Fibroblast of skin of back (primary cell): ENCODE data around the gene NRG2.

Source experiments
- DNase-seq: peaks from one replicate; pipeline ENCODE4 v3.0.0-alpha.2; 2013

Gene NRG2

GRCh38 chr5:139942243-139942642 is 100.9 kb downstream of the NRG2 start:
- no peak for DNase-seq

DNA sequence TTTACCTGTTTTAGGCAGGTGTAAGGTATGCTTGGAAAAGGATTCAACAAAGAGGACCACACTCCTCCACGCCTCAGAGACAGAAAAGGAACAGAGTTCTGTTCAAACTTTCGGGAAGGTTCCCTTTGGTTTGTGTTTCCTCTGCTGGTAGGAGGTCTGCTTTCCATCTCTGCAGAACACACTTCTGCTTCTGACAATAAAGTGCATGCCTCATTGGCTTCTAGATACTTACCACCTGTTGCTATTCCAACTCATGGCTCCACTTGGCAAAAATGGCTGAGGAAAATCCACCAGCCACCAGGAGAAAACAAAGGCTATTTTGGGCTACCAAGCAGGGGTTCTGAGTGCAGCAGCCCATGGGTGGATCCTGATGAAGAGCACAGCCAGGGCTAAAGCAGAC is 112.7 kb downstream of the NRG2 start:
- DNase-seq = no peak

DNA sequence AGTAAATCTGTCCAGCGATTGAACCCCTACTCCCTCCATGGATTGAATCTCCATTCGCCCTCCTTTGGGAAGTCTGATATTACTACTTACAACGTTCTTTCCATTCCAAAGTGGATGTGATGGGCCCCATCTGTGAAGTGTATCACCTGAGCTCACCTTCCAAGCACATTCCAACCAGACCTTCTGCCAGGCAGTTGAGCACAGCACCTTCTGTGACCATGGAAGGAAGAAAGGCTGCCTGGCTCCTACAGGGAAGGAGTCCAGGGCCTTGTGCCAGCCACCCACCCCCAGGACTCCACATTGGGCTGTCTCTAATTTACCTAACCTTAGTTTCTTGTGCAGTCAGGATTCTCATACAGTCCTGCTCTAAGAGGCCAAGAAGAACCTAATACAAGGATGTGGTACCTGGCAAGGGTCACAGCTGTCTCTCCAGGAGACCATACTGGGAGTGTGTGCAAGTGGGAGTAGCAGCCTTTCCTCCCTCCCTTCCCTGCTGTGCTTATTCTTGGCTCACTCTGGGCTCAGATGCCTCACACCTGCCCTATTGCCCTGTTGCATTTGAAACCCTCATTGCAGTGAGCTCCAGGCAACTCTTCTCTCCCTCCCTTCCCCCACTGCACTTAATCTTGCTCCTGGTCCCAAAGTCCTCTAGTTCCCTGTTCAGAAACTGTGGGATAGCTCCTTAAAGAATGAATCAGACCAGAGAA is 116.1 kb downstream of the NRG2 start:
- DNase-seq = no peak

DNA sequence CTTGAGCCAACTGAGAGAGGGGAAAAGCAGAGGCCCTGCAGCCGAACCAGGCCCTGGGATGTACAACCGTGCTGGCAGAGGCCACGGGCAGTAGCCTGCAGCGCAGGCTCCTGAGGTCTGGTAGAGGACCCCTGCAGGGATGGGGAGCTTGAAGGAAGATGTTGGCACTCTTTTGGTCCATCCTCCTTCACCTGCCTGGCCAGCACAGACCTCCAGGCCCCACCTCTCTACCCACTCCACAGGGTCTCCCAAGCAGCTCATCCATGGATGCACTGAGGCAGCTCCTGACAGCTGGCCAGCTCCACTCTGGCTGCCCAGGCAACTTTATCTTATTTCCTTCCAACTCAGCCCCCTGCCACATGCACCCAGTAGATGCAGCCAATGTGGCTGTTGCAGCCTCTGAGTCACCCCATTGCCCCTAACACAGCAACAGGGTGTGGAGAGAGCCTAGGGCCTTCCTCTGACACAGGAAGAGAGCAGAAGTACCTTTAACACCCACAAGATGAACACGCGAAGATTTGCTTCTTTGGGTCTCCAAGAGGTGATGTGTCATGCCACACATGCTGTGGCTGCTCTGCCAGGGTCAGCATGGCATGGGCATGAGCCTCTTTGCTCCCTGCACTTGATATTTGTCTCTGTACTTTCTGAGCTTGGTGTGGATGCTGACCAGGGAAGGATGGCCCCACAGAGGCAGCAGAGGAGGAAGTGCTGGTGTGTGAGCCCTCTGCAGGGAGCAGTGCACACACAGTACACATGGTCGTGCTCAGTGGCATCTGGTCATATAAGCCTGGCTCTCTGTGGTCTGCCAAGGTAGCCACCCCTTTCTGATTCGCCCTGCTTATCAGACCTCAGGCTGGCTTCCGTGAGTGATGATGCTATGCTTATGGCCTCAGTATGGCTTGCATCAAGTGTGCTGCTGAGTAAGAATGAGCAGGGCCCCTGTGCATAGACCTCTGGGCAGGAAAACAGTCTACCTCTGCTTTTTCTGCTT is 117.2 kb downstream of the NRG2 start:
- no peak for DNase-seq

DNA sequence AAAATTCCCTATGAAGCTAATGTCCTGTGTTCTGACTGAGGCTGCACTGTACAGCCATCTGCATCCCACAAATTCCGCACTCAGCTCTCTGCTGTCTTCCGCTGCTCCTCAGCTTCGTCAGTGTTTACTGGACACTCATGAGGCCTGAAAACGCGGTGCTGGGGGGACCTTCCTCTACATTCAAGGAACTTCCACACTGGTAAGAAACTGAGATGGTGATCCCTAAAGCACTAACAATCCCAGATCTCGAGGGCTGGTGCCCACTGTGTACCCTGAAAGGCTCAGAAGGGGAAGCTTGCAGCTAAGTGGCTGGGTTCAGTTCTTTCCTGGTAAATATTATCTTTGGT is 117.9 kb downstream of the NRG2 start:
- no peak for DNase-seq

DNA sequence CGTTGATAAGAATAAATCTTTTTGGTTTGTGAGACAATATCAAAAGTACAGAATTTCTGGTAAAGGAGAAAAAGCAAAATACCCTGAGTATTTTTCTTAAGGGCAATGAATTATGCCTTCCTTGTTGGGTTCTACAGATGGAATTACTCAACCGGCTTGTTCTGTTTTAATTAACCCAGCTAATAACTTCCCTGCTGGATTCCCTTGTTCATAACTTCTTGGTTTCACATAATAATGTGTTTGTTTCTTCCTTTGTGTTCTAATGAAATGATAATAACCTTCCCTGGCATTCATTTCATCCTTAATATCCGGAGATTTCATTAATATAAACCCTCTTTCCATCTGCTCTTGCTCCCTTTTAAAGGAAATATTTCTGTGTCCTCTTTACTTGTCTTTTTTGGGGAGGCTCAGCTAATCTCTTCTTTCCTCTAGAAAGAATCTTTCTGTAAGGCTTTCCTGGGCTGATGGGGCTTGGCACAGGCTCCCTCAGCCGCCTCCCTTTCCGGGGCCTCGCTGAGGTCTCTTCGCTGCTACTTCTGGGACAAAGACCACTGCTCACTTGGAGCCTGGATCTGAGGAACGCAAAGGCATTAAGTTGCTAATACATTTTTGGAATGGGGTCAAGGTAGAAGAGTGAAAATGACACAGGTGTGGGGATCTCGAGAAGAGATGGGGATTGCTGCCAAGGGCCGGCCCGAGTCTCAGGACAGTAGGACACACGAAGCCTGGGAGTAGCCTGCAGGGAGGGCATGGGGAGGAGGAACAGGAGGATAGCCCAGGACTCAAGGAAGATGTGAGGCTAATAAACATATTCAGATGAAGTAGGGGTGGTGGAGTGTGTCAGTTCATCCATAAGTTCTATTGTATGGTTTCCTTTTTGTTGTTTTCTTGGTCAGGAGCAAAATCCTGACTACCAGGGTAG is 118.5 kb downstream of the NRG2 start:
- DNase-seq = no peak

DNA sequence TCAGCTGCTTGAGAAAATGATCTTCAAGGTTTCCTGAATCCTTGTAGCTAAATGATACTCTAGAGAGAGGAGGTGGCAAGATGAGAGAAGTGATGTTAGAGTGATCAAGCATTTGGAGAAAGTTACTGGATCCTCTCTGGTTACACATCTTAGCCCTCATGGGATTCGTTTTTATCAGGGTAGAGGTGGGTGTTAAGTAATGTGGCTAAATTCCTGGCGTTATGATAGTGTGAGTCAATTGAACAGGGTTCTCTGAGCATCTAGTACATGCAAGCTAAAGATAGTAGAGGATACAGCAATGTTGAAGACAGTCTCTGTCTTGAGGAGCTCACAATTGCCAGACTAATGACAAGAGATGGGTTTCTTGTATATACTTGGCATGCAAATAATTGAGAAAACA is 123.8 kb downstream of the NRG2 start:
- DNase-seq = peak; percentile 17

- no peak for DNase-seq
Observed at GRCh38 chr5:139915834-139916233, 127.3 kb downstream of the NRG2 start.

GRCh38 chr5:139915266-139915665 is 127.8 kb downstream of the NRG2 start:
- DNase-seq = no peak

GRCh38 chr5:139914218-139914807 is 128.8 kb downstream of the NRG2 start:
- DNase-seq = no peak

DNA sequence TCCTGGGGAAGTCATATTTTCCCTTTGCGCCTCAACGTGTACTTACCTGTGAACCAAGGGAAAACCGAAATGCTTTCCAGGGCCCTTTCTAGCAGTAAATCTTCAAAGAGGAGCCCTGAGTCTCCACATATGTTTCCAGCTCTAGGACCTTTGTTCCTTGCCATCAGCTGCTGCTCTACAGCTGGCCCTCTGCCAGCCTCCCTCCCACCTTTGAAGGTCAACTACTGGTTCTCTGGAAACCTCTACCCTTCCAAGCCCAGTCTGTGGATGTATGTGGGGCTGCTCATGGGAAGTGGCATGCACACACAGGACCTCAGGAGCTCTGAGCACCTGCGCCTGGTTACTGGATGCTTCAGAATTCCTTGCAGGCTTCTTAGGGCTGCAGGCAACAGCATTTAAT is 130.3 kb downstream of the NRG2 start:
- no peak for DNase-seq

- DNase-seq = no peak
Observed at GRCh38 chr5:139912158-139912557, 130.9 kb downstream of the NRG2 start.

DNA sequence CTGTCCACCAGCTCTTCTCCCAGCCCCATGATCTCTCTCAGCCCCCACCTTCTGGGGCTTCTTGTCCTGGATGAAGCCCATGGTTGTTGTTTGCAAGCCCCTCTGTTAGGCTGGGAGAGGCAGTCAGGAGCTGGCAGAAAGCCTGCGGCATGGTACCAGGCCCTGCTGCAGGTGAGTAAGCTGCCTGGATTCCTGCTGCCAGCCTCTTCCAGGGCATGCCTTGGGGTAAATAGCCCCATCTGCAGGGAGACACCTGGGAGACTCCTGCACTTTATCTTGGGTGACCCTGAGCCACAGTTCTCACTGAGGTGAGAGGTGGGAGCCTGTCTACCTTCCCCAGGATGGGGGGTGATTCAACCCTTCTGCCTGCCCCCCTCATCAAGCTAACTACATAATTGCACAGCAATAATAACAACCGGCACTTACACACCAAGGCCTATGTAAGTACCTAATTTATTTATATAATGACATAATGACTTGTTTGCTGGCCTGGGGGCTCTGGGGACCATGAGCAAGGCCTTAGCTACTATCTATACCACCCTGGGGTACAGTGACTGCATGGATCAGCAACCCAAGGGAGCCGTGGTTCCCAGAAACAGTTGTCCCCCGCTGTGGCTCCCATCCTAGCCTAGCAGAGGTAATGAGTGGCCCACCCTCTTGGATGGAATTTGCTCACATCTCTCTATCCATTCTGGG is 131.5 kb downstream of the NRG2 start:
- DNase-seq = no peak

GRCh38 chr5:139910901-139911300 is 132.2 kb downstream of the NRG2 start:
- no peak for DNase-seq

GRCh38 chr5:139910036-139910435 is 133.1 kb downstream of the NRG2 start:
- no peak for DNase-seq

GRCh38 chr5:139908749-139909148 is 134.3 kb downstream of the NRG2 start:
- no peak for DNase-seq

GRCh38 chr5:139906661-139907060 is 136.4 kb downstream of the NRG2 start:
- no peak for DNase-seq

GRCh38 chr5:139904816-139905661 is 138.1 kb downstream of the NRG2 start:
- DNase-seq = no peak

GRCh38 chr5:139904566-139904815 is 138.6 kb downstream of the NRG2 start:
- no peak for DNase-seq

GRCh38 chr5:139903795-139904565 is 139.1 kb downstream of the NRG2 start:
- DNase-seq = peak; percentile 13
